Measurements from ENCODE around the gene GRN.

- TF ChIP-seq, protein P1, sequence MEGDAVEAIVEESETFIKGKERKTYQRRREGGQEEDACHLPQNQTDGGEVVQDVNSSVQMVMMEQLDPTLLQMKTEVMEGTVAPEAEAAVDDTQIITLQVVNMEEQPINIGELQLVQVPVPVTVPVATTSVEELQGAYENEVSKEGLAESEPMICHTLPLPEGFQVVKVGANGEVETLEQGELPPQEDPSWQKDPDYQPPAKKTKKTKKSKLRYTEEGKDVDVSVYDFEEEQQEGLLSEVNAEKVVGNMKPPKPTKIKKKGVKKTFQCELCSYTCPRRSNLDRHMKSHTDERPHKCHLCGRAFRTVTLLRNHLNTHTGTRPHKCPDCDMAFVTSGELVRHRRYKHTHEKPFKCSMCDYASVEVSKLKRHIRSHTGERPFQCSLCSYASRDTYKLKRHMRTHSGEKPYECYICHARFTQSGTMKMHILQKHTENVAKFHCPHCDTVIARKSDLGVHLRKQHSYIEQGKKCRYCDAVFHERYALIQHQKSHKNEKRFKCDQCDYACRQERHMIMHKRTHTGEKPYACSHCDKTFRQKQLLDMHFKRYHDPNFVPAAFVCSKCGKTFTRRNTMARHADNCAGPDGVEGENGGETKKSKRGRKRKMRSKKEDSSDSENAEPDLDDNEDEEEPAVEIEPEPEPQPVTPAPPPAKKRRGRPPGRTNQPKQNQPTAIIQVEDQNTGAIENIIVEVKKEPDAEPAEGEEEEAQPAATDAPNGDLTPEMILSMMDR (IDR thresholded peaks at IDR 0.05; ENCODE audit: low read length): no peak
- TF ChIP-seq EZH2 (IDR thresholded peaks at IDR 0.05; ENCODE audit: borderline replicate concordance, low read length): no peak
Observed at GRCh38 chr17:44359006-44359405, 13.9 kb downstream of the GRN start.

Measured in OCI-LY1 (cell line).